ENCODE measurements around the gene ST8SIA4.

Gene ST8SIA4

GRCh38 chr5:100898504-100899346 is 4.4 kb downstream of the ST8SIA4 start:
- TF ChIP-seq GATA3 (IDR thresholded peaks at IDR 0.05; ENCODE audit: low read depth, low read length) (no peak), GATA2 (IDR thresholded peaks at IDR 0.05; ENCODE audit: low read depth, low read length) (no peak)

- no peak for TF ChIP-seq GATA3 (IDR thresholded peaks at IDR 0.05; ENCODE audit: low read depth, low read length)
Measured at GRCh38 chr5:100896054-100896453, 7.0 kb downstream of the ST8SIA4 start.

GRCh38 chr5:100890461-100891008 is 12.5 kb downstream of the ST8SIA4 start:
- no peak for TF ChIP-seq GATA2 (IDR thresholded peaks at IDR 0.05; ENCODE audit: low read depth, low read length)
- no peak for TF ChIP-seq GATA3 (IDR thresholded peaks at IDR 0.05; ENCODE audit: low read depth, low read length)

DNA sequence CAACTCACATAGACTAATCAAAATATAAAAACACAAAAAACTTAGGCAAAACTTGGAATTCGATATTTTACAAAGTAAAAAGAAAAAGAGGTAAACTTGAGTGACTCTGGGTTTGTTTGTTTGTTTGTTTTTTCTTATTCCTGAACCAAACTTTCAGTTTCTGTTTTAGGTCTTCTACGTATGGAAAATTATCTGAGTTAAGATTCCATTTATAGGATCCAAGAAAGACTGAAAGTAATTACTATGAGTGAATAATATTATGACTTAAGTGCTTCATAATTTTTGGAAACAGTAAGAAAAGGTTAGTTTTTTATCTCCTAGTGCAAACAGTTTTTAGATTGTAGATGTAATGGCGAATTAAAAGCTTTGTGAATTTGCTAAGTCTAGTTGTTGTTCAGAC is 13.2 kb downstream of the ST8SIA4 start:
- TF ChIP-seq GATA2 (IDR thresholded peaks at IDR 0.05; ENCODE audit: low read depth, low read length), result no peak
- TF ChIP-seq GATA3 (IDR thresholded peaks at IDR 0.05; ENCODE audit: low read depth, low read length), result no peak

DNA sequence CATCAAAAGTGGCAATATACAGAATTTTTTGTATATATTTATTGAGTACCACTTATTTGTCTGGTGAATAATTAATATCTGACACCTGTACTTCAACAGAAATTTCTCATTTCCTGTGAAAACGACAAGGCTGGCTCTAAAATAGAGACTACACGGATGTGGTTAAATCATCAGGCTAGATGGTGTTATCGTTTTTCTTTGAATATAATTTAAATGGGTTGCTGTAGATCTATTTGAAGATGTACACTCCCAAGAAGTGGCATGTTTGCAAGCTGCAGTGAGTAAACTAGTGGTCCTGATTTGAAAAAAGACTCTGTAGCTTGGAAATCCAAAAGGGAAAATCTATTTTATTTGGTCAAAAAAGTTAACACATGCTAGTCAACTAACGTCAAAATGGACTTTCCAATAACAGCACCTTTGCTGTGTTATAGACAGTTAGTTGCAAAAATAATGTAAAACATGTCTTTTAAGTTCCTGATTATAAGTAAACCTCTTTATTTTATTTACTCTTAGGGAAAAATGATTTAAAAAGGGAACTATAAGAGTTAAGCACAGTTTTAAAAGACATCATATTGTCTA is 13.8 kb downstream of the ST8SIA4 start:
- no peak for TF ChIP-seq GATA2 (IDR thresholded peaks at IDR 0.05; ENCODE audit: low read depth, low read length)
- TF ChIP-seq GATA3 (IDR thresholded peaks at IDR 0.05; ENCODE audit: low read depth, low read length), result no peak

GRCh38 chr5:100877274-100877673 is 25.8 kb downstream of the ST8SIA4 start:
- TF ChIP-seq GATA3 (IDR thresholded peaks at IDR 0.05; ENCODE audit: low read depth, low read length), result no peak
- TF ChIP-seq GATA2 (IDR thresholded peaks at IDR 0.05; ENCODE audit: low read depth, low read length), result no peak

DNA sequence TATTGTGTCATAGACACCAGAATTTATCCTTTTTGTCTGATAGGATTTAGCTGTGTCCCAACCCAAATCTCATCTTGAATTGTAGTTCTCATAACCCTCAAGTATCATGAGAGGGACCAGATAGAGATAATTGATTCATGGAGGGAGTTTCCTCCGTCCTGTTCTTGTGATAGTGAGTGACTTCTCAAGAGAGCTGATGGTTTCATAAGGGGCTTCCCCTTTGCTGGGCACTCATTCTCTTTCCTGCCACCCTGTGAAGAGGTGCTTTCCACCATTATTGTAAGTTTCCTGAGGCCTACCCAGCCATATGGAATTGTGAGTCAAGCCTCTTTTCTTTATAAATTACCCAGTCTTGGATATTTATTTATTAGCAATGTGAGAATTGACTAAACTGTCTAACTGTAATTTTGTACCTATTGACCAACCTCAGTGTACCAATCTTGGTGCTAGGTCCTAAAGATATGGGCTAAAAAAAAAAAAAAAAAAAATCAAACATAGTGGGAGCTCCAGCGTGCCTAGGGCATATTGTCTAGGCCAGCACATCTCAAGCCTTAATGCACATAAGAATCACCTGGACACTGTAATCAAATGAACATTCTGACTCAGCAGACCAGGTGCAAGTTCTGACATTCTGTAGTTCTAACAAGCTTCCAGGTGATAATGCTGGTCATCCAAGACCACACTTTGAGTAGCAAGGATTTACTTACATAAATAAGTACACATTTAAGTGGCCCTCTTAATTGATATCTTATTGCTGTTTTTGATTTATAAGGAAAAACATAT is 30.5 kb downstream of the ST8SIA4 start:
- TF ChIP-seq GATA3 (IDR thresholded peaks at IDR 0.05; ENCODE audit: low read depth, low read length) (no peak), GATA2 (IDR thresholded peaks at IDR 0.05; ENCODE audit: low read depth, low read length) (no peak)

DNA sequence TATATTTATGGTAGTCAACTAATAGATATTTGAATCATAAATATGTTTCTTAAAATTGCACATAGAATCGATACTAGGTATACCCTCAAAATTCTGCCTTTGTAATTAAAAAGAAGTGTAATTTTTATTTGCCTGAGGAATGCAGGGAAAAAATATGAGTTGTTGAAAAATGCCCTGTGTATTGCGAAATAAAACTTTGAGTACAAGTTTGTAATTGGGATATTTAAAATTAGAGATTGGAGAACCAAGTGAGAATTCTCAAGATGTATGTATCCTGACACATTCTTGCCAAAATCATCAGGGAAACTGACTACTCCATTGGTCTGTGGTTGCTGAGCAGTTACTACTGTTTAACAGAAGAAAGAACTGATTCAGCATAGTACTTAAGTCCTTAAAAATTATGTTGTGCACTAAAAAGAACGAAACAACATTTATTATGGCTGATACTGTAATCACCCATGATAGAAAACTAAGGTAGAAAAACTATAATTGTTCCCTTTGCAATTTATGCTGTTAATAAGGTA is 36.0 kb downstream of the ST8SIA4 start:
- TF ChIP-seq GATA2 (IDR thresholded peaks at IDR 0.05; ENCODE audit: low read depth, low read length), result no peak
- TF ChIP-seq GATA3 (IDR thresholded peaks at IDR 0.05; ENCODE audit: low read depth, low read length), result no peak

DNA sequence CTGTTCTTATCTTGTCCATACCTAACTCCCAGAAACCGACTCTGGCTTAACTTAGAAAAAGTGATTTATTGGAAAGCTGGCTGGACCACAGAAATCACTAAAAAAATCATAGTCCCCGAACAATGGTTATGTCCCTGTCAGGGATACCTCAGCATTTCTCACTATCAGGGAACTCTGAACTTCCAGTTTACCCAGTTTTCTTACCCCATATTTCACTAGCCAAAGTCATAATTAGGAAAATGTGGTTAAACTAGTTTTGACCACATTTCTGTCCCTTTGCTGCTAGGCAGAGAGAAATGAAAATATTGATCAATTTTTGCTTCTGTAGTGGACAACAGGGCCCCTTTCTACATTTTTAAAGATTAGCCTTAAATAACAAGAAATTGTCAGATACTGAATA is 38.2 kb downstream of the ST8SIA4 start:
- TF ChIP-seq GATA3 (IDR thresholded peaks at IDR 0.05; ENCODE audit: low read depth, low read length) (no peak), GATA2 (IDR thresholded peaks at IDR 0.05; ENCODE audit: low read depth, low read length) (no peak)

GRCh38 chr5:100863739-100864138 is 39.3 kb downstream of the ST8SIA4 start:
- TF ChIP-seq GATA3 (IDR thresholded peaks at IDR 0.05; ENCODE audit: low read depth, low read length), result no peak
- no peak for TF ChIP-seq GATA2 (IDR thresholded peaks at IDR 0.05; ENCODE audit: low read depth, low read length)

GRCh38 chr5:100861148-100861547 is 41.9 kb downstream of the ST8SIA4 start:
- no peak for TF ChIP-seq GATA2 (IDR thresholded peaks at IDR 0.05; ENCODE audit: low read depth, low read length)
- no peak for TF ChIP-seq GATA3 (IDR thresholded peaks at IDR 0.05; ENCODE audit: low read depth, low read length)

DNA sequence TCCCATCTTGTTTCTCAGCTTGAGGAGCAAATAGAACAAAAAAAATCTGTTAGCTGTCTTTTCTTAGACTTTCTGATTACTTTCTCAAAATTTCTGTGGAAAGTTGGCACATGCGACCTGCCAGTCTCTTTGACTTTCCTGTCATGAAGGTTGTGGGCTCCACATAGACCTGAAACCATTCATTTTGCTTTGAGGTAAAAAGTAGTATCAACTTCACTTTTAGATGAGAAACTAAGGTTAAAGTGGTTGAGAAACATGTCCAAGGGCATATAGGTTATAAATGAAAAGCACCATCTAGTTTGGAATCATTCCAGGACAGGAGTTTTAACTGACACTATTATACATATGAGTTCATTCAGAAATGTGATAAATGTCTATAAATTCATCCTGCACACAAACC is 42.7 kb downstream of the ST8SIA4 start:
- TF ChIP-seq GATA3 (IDR thresholded peaks at IDR 0.05; ENCODE audit: low read depth, low read length) (no peak), GATA2 (IDR thresholded peaks at IDR 0.05; ENCODE audit: low read depth, low read length) (no peak)

DNA sequence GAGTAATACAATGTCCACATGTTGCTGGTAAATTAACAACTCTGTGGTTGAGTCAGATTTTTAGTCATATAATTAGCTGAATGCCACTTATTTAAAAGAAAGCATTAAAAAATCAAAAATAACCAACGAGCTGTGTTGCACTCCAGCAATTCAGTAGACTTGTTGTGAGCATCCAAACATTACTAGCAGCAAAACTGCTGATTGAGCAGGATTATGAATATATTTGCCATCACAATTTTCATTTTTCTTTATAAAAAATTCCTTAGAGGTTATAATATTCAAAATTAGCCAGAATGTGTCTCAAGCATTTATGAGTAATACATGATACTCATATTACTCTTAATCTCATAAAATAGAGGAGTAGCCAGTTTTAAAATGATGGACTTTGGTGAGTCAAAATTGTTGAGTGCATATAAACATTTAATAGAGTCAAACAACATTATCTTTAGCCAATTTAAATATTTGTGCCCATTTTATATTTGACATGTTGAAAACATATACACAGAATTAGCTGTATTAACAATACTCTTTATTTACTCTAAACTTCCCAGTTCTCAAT is 44.0 kb downstream of the ST8SIA4 start:
- TF ChIP-seq GATA3 (IDR thresholded peaks at IDR 0.05; ENCODE audit: low read depth, low read length) (no peak), GATA2 (IDR thresholded peaks at IDR 0.05; ENCODE audit: low read depth, low read length) (no peak)

GRCh38 chr5:100856462-100856861 is 46.6 kb downstream of the ST8SIA4 start:
- TF ChIP-seq GATA2 (IDR thresholded peaks at IDR 0.05; ENCODE audit: low read depth, low read length) (no peak), GATA3 (IDR thresholded peaks at IDR 0.05; ENCODE audit: low read depth, low read length) (no peak)
